Vagina (tissue), 2 donors: ENCODE measurements around the gene LTC4S. TPM values are rescaled to one million over a fixed set of nuclear protein-coding genes. Genes with fewer than 3 reads are reported as not detected.
A peak's percentile ranks its signal among the peaks of the same experiment; 100 is the strongest.

Source experiments
- DNase-seq, 2 donors: peaks; one replicate each; pipeline ENCODE4 v3.0.0-alpha.2; 2017; ENCODE audit errors: extremely low spot score in 2 of 2
- H3K27ac ChIP-seq: fragments of 200-600 bp; sonication (generic); one replicate; pipeline ENCODE4 v1.5.1; 2019
- H3K27me3 ChIP-seq: fragments of 200-600 bp; sonication (generic); one replicate; pipeline ENCODE4 v1.5.1; 2019
- H3K36me3 ChIP-seq, 2 donors: fragments of 200-600 bp; sonication (generic); one replicate each; pipeline ENCODE4 v1.5.1; 2017 to 2019
- H3K4me1 ChIP-seq: fragments of 200-600 bp; sonication (generic); one replicate; pipeline ENCODE4 v1.5.1; 2019
- H3K4me3 ChIP-seq, 2 donors: fragments of 200-600 bp; sonication (generic); 1 replicate in 1 of 2; 2 replicates in 1 of 2; pipeline ENCODE4 v1.5.1; 2016 to 2019
- H3K9me3 ChIP-seq: fragments of 200-600 bp; sonication (generic); one replicate; pipeline ENCODE4 v1.5.1; 2019
- POLR2A ChIP-seq, 2 donors: fragments of 450-650 bp; IDR thresholded peaks; one replicate each; pipeline ENCODE4 v1.6.1; 2017; ENCODE audit warnings: antibody characterized with exemption in 2 of 2, mild to moderate bottlenecking in 2 of 2, moderate library complexity in 2 of 2
- POLR2AphosphoS5 ChIP-seq, 2 donors: sonication (generic); formaldehyde crosslinking; IDR thresholded peaks; one replicate each; pipeline ENCODE4 v1.9.0; 2017; ENCODE audit warnings: antibody characterized with exemption in 2 of 2, mild to moderate bottlenecking in 2 of 2, low read depth in 1 of 2; ENCODE audit not compliant: insufficient read depth in 1 of 2
- intact Hi-C: fragments of 100-400 bp; cut with DNase I; formaldehyde crosslinking; loops from one replicate; pipeline ENCODE4 v1.15.1; 2023
- total RNA-seq: library from RNA; depleted of rRNA; stranded (reverse); fragments of >200 nt; gene quantifications from one replicate; pipeline ENCODE4 v1.2.3, GENCODE V29; 2016
- TF ChIP-seq, protein P1 (sequence below), 3 experiments: fragments of 450-650 bp in 2 of 3; fragments of 200-600 bp in 1 of 3; sonication (generic) in 1 of 3; IDR thresholded peaks; one replicate each; pipeline ENCODE4 v1.5.1; 2017 to 2019; ENCODE audit warnings: antibody characterized with exemption in 3 of 3, mild to moderate bottlenecking in 2 of 3, moderate library complexity in 2 of 3

LTC4S gene
- total RNA-seq, 1 donor from 2014 or later: 10.6 TPM

DNA sequence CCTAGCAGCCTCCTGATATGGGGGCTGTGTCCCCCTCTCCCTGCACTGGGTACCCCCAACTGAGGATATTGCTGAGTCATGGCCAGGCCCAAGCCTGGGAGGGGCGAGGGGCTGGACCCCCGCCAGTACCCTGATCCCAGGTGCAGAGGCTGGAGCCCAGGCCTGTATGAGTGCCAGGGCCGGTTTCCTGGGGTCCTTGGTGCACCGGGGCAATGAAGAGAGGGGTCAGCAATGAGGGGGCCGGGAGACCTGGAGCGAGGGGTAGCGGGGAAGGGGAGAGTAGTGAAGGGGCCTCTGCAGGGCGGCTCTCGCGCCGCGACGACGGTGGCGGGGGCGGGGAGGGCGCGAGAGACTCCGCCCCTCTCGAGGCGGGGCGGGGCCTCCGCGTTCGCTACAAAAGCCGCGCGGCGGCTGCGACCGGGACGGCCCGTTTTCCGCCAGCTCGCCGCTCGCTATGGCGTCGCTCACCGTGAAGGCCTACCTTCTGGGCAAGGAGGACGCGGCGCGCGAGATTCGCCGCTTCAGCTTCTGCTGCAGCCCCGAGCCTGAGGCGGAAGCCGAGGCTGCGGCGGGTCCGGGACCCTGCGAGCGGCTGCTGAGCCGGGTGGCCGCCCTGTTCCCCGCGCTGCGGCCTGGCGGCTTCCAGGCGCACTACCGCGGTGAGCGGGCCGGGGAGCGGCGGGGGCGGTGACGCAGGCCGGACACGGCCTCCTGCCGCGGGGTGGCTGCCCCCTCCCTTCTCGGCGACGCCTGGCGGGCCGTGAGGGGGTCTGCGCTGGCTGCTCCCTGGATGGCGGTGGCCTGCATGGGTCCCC, 26.9 kb downstream of the LTC4S start, which contains the start of gene SQSTM1:
SQSTM1 (plus strand) TSS at position 423 of the 815 bp plus-strand sequence; CDS start at position 455, 32 bp downstream.
- H3K9me3 ChIP-seq: no peaks in the 10 kb centered on the region
- peak within 1 kb of the TSS; percentile 99 for H3K27ac ChIP-seq
- no peak for DNase-seq
- H3K4me3 ChIP-seq: peak within 1 kb of the TSS; percentile 85 to 99
- no peaks in the 10 kb centered on the region for H3K27me3 ChIP-seq
- H3K36me3 ChIP-seq: peaks cover 0 to 34% of the 10 kb centered on the region in 2 donors
- peaks cover 79% of the 10 kb centered on the region for H3K4me1 ChIP-seq
- intact Hi-C loops: loop anchor here (2.0 kb wide), 1 partner anchor 14 kb away; the partner anchor contains the start of gene MGAT4B
- TF ChIP-seq, protein P1, sequence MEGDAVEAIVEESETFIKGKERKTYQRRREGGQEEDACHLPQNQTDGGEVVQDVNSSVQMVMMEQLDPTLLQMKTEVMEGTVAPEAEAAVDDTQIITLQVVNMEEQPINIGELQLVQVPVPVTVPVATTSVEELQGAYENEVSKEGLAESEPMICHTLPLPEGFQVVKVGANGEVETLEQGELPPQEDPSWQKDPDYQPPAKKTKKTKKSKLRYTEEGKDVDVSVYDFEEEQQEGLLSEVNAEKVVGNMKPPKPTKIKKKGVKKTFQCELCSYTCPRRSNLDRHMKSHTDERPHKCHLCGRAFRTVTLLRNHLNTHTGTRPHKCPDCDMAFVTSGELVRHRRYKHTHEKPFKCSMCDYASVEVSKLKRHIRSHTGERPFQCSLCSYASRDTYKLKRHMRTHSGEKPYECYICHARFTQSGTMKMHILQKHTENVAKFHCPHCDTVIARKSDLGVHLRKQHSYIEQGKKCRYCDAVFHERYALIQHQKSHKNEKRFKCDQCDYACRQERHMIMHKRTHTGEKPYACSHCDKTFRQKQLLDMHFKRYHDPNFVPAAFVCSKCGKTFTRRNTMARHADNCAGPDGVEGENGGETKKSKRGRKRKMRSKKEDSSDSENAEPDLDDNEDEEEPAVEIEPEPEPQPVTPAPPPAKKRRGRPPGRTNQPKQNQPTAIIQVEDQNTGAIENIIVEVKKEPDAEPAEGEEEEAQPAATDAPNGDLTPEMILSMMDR (IDR thresholded peaks at IDR 0.05): no peak
- peak; percentile 42 to 97 for TF ChIP-seq POLR2A (IDR thresholded peaks at IDR 0.05)
- TF ChIP-seq POLR2AphosphoS5 (IDR thresholded peaks at IDR 0.05; ENCODE audit: insufficient read depth in 1 of 2, low read depth in 1 of 2): peak; percentile 9 to 90

DNA sequence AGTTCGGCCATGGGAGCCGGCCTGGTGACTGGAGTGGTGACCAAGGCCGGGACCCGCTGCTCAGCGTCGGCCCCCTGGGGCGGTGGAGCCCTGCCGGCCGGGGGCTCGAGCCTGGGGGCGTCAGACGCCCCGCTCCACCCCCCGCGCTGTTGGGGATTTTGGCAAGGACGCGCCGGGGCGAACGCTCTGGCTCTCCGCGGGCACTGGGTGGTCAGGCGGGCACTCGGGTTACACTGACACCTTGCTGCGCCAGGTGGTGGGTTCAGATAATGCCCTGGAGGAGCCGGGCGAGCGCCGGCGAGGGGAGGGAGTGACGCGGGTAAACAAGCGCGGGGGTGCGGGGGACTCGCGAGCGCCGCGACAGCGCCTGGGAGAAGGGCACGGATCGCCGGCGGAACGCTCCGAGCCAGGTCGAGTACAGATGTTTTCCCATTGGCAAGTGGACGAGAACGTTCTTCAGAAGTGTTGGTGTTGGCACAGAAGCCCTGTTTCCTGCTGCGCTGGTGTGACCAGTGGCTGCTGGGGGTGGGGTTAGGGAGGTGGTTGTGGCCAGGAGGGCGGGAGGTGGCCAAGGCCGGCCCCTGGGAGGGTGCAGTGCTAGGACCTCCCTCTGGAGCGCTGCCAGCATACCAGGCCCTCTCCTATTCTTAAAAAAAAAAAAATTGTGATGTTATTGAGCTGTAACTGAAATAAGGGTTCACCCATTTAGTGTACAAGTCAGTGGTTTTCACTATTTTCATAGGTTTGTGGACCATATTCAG, 27.7 kb downstream of the LTC4S start:
- Histone ChIP-seq H3K4me1 (peaks cover 82% of the 10 kb centered on the region), H3K36me3 (peaks cover 0 to 41% of the 10 kb centered on the region in 2 donors), H3K9me3 (no peaks in the 10 kb centered on the region), H3K27me3 (no peaks in the 10 kb centered on the region), H3K27ac (peak overlapping the region; percentile 99), H3K4me3 (peak overlapping the region; percentile 85 to 99)
- TF ChIP-seq POLR2AphosphoS5 (IDR thresholded peaks at IDR 0.05; ENCODE audit: insufficient read depth in 1 of 2, low read depth in 1 of 2) (peak; percentile 83 to 98), POLR2A (IDR thresholded peaks at IDR 0.05) (peak in 1 of 2 donors; percentile 91)
- TF ChIP-seq, protein P1 (IDR thresholded peaks at IDR 0.05): peak in 1 of 3 experiments; percentile 12
- DNase-seq: peak in 1 of 2 donors; percentile 96
- intact Hi-C loops: loop anchor here (2.0 kb wide), 1 partner anchor 15 kb away; the partner anchor contains the start of gene MGAT4B

DNA sequence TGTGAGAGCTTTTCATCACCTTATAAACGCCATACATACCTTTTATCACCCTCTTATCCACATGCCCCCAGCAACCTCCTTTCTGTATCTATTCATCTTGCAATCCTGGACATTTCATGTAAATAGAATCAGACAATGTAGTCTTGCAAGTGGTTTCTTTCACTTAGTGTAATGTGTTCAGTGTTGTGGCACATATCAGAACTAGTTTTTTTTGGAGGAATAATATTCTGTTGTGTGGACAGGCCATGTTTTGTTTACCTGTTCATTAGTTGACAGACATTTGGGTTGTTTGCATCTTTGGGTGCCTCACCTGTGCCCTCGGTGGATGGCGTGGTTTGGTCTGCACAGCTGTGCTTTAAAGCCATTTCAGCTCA, 28.3 kb downstream of the LTC4S start:
- Histone ChIP-seq H3K27ac (peak overlapping the region; percentile 99), H3K27me3 (no peaks in the 10 kb centered on the region), H3K4me1 (peaks cover 82% of the 10 kb centered on the region), H3K9me3 (no peaks in the 10 kb centered on the region), H3K36me3 (peaks cover 0 to 47% of the 10 kb centered on the region in 2 donors), H3K4me3 (peak overlapping the region; percentile 85 to 99)
- no peak for DNase-seq
- intact Hi-C loops: no loop called here
- no peak for TF ChIP-seq POLR2A (IDR thresholded peaks at IDR 0.05)
- no peak for TF ChIP-seq POLR2AphosphoS5 (IDR thresholded peaks at IDR 0.05; ENCODE audit: insufficient read depth in 1 of 2, low read depth in 1 of 2)

DNA sequence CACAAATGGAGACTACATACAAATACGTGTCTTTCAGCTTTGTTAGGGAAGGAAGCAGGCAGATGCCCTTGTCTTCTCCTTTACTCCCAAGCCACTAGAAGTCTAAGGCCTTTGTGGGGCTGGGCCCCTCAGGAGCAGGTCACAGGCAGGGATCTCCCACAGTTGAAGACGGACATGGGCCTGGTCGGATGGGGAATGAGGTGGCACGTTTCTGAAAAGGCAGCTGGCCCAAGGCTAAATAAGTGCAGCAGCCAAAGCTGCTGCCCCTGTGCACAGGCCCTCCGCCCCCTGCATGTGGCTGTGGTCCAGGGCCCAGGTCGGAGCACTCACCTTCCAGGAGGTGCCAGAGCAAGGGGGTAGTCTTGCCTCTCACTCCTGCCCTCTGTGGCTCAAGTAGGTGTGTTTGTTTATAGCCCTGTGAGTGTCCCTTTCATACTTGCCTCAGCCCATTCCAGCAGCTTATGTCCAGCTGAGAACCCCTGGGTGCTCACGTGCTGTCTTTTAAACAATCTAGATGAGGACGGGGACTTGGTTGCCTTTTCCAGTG, 28.7 kb downstream of the LTC4S start:
- H3K4me1 ChIP-seq: peaks cover 82% of the 10 kb centered on the region

More for the DNA sequence above, 28.7 kb downstream of the LTC4S start:
- intact Hi-C loops: no loop called here
- Histone ChIP-seq H3K4me3 (peak overlapping the region; percentile 85 to 99), H3K36me3 (peaks cover 0 to 49% of the 10 kb centered on the region in 2 donors), H3K27me3 (no peaks in the 10 kb centered on the region), H3K27ac (peak overlapping the region; percentile 99), H3K9me3 (no peaks in the 10 kb centered on the region)
- TF ChIP-seq, protein P1 (IDR thresholded peaks at IDR 0.05): no peak
- TF ChIP-seq POLR2AphosphoS5 (IDR thresholded peaks at IDR 0.05; ENCODE audit: insufficient read depth in 1 of 2, low read depth in 1 of 2) (no peak), POLR2A (IDR thresholded peaks at IDR 0.05) (no peak)
- no peak for DNase-seq
